NT2/D1 (cell line): ENCODE results near the gene LRRK1.

ENCODE experiments used
- DNase-seq: peaks from one replicate; pipeline ENCODE4 v3.0.0-alpha.2; 2011; ENCODE audit warnings: low read depth, low spot score
- H3K27me3 ChIP-seq: 2 replicates; pipeline ENCODE4 v1.6.0; 2011; ENCODE audit warnings: mild to moderate bottlenecking; ENCODE audit not compliant: insufficient read length, insufficient read depth
- H3K36me3 ChIP-seq: 2 replicates; pipeline ENCODE4 v1.6.1; 2011; ENCODE audit warnings: mild to moderate bottlenecking, low read length, mixed read lengths; ENCODE audit not compliant: insufficient read depth, insufficient read length
- H3K4me1 ChIP-seq: 2 replicates; pipeline ENCODE4 v1.5.1; 2011; ENCODE audit not compliant: insufficient read depth, insufficient read length
- H3K4me3 ChIP-seq: 2 replicates; pipeline ENCODE4 v1.5.1; 2011; ENCODE audit warnings: low read depth; ENCODE audit not compliant: insufficient read length
- H3K9ac ChIP-seq: 2 replicates; pipeline ENCODE4 v1.6.0; 2011; ENCODE audit warnings: low read depth; ENCODE audit not compliant: insufficient read length
- H3K9me3 ChIP-seq: 2 replicates; pipeline ENCODE4 v1.5.1; 2011; ENCODE audit warnings: mild to moderate bottlenecking, low read length; ENCODE audit not compliant: insufficient read depth
- SUZ12 ChIP-seq: IDR thresholded peaks from 2 replicates; pipeline ENCODE4 v1.6.1; 2011; ENCODE audit not compliant: insufficient read length, insufficient read depth; ENCODE audit errors: extremely low read depth
- YY1 ChIP-seq: IDR thresholded peaks from 2 replicates; pipeline ENCODE4 v1.6.1; 2011; ENCODE audit not compliant: insufficient read length, insufficient read depth
- ZNF274 ChIP-seq: IDR thresholded peaks from 2 replicates; pipeline ENCODE4 v1.6.1; 2011; ENCODE audit warnings: mild to moderate bottlenecking, low read depth, low read length

The LRRK1 gene

GRCh38 chr15:101031213-101031612 is 112.1 kb downstream of the LRRK1 start:
- H3K36me3 ChIP-seq, result no peaks in the 10 kb centered on the region
- H3K27me3 ChIP-seq, result no peaks in the 10 kb centered on the region
- H3K4me3 ChIP-seq, result no peak overlapping the region
- DNase-seq, result no peak
- no peak overlapping the region for H3K9ac ChIP-seq
- TF ChIP-seq SUZ12 (no peak), ZNF274 (no peak), YY1 (no peak)
- no peaks in the 10 kb centered on the region for H3K4me1 ChIP-seq
- H3K9me3 ChIP-seq, result no peaks in the 10 kb centered on the region

DNA sequence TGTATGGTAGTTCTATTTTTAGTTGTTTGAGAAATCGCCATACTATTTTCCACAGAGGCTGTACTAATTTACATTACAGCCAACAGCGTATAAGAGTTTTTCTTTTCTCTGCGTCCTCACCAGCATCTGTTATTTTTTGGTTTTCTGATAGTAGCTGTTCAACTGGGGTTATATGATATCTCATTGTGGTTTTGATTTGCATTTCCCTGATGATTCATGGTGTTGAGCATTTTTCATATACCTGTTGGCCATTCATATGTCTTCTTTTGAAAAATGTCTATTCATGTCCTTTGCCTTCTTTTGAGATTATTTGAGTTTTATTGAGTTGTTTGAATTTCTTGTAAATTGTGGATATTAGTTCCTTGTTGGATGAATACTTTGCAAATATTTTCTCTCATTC is 114.6 kb downstream of the LRRK1 start:
- no peak for TF ChIP-seq SUZ12
- TF ChIP-seq YY1, result no peak
- no peak for TF ChIP-seq ZNF274
- Histone ChIP-seq H3K4me3 (no peak overlapping the region), H3K27me3 (no peaks in the 10 kb centered on the region), H3K9me3 (peaks cover 4% of the 10 kb centered on the region; the same call in 1 of the 2 replicates), H3K36me3 (no peaks in the 10 kb centered on the region), H3K9ac (no peak overlapping the region), H3K4me1 (no peaks in the 10 kb centered on the region)
- DNase-seq, result no peak

- H3K36me3 ChIP-seq, result no peaks in the 10 kb centered on the region
- DNase-seq, result no peak
- no peaks in the 10 kb centered on the region for H3K4me1 ChIP-seq
- no peak overlapping the region for H3K9ac ChIP-seq
- H3K4me3 ChIP-seq, result no peak overlapping the region
- no peak for TF ChIP-seq ZNF274
- TF ChIP-seq SUZ12, result no peak
- no peaks in the 10 kb centered on the region for H3K27me3 ChIP-seq
- peaks cover 4% of the 10 kb centered on the region; the same call in 1 of the 2 replicates for H3K9me3 ChIP-seq
These were observed 116.5 kb downstream of the LRRK1 start for GRCh38 chr15:101035611-101036010.

DNA sequence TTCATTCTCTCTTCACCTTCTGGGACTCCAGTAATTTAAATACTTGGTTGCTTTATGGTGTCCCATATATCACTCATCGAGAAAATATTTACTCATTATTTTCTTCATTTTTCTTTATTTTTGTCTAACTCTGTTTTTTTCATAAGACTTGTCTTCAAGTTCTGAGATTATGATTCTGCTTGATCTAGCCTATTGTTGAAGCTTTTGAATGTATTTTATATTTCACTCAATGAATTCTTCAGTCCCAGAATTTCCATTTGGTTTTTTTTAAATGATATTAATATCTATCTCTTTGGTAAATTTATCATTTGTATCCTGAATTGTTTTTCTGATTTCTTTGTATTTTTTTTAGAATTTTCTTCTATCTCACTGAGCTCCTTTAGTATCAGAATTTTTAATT is 117.0 kb downstream of the LRRK1 start:
- no peak for DNase-seq
- TF ChIP-seq SUZ12, result no peak
- no peak for TF ChIP-seq ZNF274
- no peak for TF ChIP-seq YY1
- H3K36me3 ChIP-seq, result no peaks in the 10 kb centered on the region
- H3K4me3 ChIP-seq, result no peak overlapping the region
- no peaks in the 10 kb centered on the region for H3K4me1 ChIP-seq
- H3K27me3 ChIP-seq, result no peaks in the 10 kb centered on the region
- H3K9me3 ChIP-seq, result peaks cover 4% of the 10 kb centered on the region; the same call in 1 of the 2 replicates
- H3K9ac ChIP-seq, result no peak overlapping the region

DNA sequence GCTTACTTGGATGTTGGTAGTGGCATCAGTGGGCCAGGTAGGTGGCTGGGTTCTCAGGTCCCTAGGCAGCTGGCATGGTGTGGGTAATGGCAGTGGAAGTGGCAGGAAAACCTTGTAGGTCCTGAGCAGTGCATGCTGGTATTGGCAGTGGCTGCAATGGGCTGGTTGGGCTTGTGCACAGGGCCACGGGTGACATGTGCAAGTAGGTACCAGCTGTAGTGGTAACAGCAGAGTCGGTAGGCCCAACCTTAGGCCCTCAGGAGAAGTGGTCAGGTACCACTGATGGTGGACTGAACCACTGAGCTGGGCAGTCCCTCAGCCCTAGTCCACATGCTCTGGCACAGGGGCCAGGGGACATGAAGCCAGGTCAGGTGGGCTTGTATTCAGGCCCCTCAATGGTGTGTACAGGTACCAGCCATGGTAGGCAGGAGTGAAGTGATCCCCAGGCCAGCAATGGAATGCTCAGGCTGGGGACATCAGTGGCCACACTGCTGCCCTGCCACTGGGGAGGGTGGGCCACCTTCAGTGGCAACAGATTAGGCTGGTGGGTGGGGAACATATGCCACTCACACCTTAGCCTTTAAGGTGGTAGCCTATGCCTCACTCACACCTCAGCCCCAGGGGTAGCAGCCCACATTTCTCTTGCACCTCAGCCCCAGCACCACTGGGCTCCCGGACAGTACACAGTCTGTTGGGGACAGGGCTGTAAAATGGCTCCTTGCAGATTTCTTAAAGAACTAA is 118.1 kb downstream of the LRRK1 start:
- Histone ChIP-seq H3K9me3 (peaks cover 4% of the 10 kb centered on the region; the same call in 1 of the 2 replicates), H3K4me1 (no peaks in the 10 kb centered on the region), H3K36me3 (no peaks in the 10 kb centered on the region), H3K27me3 (no peaks in the 10 kb centered on the region), H3K9ac (no peak overlapping the region), H3K4me3 (no peak overlapping the region)
- no peak for DNase-seq
- TF ChIP-seq SUZ12 (no peak), YY1 (no peak), ZNF274 (no peak)

DNA sequence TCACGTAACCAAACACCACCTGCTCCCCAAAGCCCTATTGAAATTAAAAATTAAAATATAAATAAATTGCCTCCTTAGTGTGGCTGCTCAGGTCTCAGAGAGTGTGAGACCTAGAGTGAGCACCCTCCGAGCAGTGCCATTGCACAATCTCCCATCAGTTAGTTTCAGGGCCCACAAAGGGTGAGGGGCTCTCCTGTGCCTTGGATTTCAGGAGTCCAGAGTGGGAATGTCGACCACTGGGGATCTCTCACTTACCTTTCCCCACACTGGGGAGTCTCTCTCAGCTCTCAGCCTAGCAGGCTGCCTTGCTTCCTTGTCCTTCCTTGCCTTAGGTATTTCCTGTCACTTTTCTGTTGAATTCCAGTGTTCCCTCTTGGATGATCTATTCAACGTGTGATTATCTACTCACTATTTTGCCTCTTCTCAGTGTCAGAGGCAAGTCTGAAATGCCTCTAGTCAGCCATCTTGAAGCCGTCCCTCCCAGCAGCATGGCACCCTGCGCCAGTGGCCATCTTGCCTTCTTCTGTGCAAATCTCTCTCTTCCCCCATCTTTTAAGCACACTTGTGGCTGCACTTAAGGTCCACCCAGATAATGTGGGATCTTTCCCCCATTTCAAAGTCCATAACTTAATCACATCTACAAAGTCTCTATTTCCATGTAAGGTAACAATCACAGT is 119.3 kb downstream of the LRRK1 start:
- no peaks in the 10 kb centered on the region for H3K36me3 ChIP-seq
- H3K9me3 ChIP-seq, result peaks cover 4% of the 10 kb centered on the region; the same call in 1 of the 2 replicates
- DNase-seq, result no peak
- no peak overlapping the region for H3K4me3 ChIP-seq
- no peaks in the 10 kb centered on the region for H3K27me3 ChIP-seq
- TF ChIP-seq YY1 (no peak), SUZ12 (no peak), ZNF274 (no peak)
- no peaks in the 10 kb centered on the region for H3K4me1 ChIP-seq
- no peak overlapping the region for H3K9ac ChIP-seq

DNA sequence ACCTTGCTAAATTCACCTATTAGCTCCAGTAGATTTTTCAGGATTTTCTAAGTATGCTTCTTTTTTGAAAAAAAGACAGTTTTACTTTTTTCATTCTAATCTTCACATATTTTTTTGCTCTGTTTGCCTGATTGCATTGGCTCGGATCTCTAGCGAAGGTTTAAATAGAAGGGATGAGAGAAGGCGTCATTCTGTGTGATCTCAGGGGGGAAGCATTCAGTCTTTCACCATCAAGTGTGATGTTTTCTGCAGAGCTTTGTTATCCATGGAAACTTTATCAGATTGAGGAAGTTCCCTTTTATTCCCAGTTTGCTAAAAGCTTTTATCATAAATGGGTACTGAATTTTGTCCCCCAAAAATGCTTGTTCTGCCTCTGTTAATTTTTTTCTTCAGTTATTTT is 120.3 kb downstream of the LRRK1 start:
- H3K36me3 ChIP-seq, result no peaks in the 10 kb centered on the region

More for the DNA sequence above, 120.3 kb downstream of the LRRK1 start:
- no peaks in the 10 kb centered on the region for H3K4me1 ChIP-seq
- DNase-seq, result no peak
- H3K9me3 ChIP-seq, result peaks cover 4% of the 10 kb centered on the region; the same call in 1 of the 2 replicates
- no peak overlapping the region for H3K4me3 ChIP-seq
- H3K9ac ChIP-seq, result no peak overlapping the region
- no peaks in the 10 kb centered on the region for H3K27me3 ChIP-seq
- TF ChIP-seq YY1 (no peak), SUZ12 (no peak), ZNF274 (no peak)
